ENCODE measurements around the gene SLX4IP.

The SLX4IP gene

GRCh38 chr20:10488534-10488933 lies 53.4 kb downstream of the SLX4IP start:
- Histone ChIP-seq H3K9me3 (ENCODE audit: low read depth, low read length) (no peaks in the 10 kb centered on the region), H3K27ac (peak overlapping the region; percentile 42; the same call in 1 of the 2 replicates), H3K36me3 (ENCODE audit: insufficient read depth, low read length) (no peaks in the 10 kb centered on the region), H3K4me3 (no peak overlapping the region), H3K9ac (ENCODE audit: insufficient read length) (no peak overlapping the region)
- TF ChIP-seq FOXP2 (optimal IDR thresholded peaks at IDR 0.05; ENCODE audit: control extremely low read depth, extremely low read length, insufficient read depth) (no peak), EZH2 (IDR thresholded peaks at IDR 0.05) (no peak), POLR2AphosphoS5 (IDR thresholded peaks at IDR 0.05; ENCODE audit: borderline replicate concordance, low read depth, low read length) (no peak)
- DNase-seq (ENCODE audit: low read depth, low spot score), result no peak

- Histone ChIP-seq H3K27ac (no peak overlapping the region), H3K36me3 (ENCODE audit: insufficient read depth, low read length) (no peaks in the 10 kb centered on the region), H3K9ac (ENCODE audit: insufficient read length) (no peak overlapping the region), H3K4me3 (no peak overlapping the region), H3K9me3 (ENCODE audit: low read depth, low read length) (no peaks in the 10 kb centered on the region)
- DNase-seq (ENCODE audit: low read depth, low spot score), result no peak
- TF ChIP-seq EZH2 (IDR thresholded peaks at IDR 0.05) (no peak), POLR2AphosphoS5 (IDR thresholded peaks at IDR 0.05; ENCODE audit: borderline replicate concordance, low read depth, low read length) (no peak), FOXP2 (optimal IDR thresholded peaks at IDR 0.05; ENCODE audit: control extremely low read depth, extremely low read length, insufficient read depth) (no peak)
Observed at GRCh38 chr20:10489853-10490252, 54.7 kb downstream of the SLX4IP start.

GRCh38 chr20:10490257-10490656 lies 55.2 kb downstream of the SLX4IP start:
- TF ChIP-seq POLR2AphosphoS5 (IDR thresholded peaks at IDR 0.05; ENCODE audit: borderline replicate concordance, low read depth, low read length), result no peak
- TF ChIP-seq EZH2 (IDR thresholded peaks at IDR 0.05), result no peak
- Histone ChIP-seq H3K9me3 (ENCODE audit: low read depth, low read length) (no peaks in the 10 kb centered on the region), H3K27ac (peak overlapping the region; percentile 92), H3K36me3 (ENCODE audit: insufficient read depth, low read length) (no peaks in the 10 kb centered on the region), H3K4me3 (no peak overlapping the region; the same call in 1 of the 2 replicates), H3K9ac (ENCODE audit: insufficient read length) (no peak overlapping the region)
- DNase-seq (ENCODE audit: low read depth, low spot score), result no peak

GRCh38 chr20:10490706-10491105 lies 55.6 kb downstream of the SLX4IP start:
- TF ChIP-seq EZH2 (IDR thresholded peaks at IDR 0.05), result no peak
- TF ChIP-seq FOXP2 (optimal IDR thresholded peaks at IDR 0.05; ENCODE audit: control extremely low read depth, extremely low read length, insufficient read depth), result no peak
- TF ChIP-seq POLR2AphosphoS5 (IDR thresholded peaks at IDR 0.05; ENCODE audit: borderline replicate concordance, low read depth, low read length), result no peak
- no peak overlapping the region for H3K9ac ChIP-seq (ENCODE audit: insufficient read length)
- H3K4me3 ChIP-seq, result peak overlapping the region; percentile 50; the same call in 1 of the 2 replicates
- peak overlapping the region; percentile 92 for H3K27ac ChIP-seq
- H3K9me3 ChIP-seq (ENCODE audit: low read depth, low read length), result no peaks in the 10 kb centered on the region
- no peak for DNase-seq (ENCODE audit: low read depth, low spot score)
- H3K36me3 ChIP-seq (ENCODE audit: insufficient read depth, low read length), result no peaks in the 10 kb centered on the region

GRCh38 chr20:10492065-10492464 lies 57.0 kb downstream of the SLX4IP start:
- Histone ChIP-seq H3K4me3 (peak overlapping the region; percentile 50), H3K9me3 (ENCODE audit: low read depth, low read length) (no peaks in the 10 kb centered on the region), H3K36me3 (ENCODE audit: insufficient read depth, low read length) (no peaks in the 10 kb centered on the region), H3K9ac (ENCODE audit: insufficient read length) (peak overlapping the region; percentile 7), H3K27ac (peak overlapping the region; percentile 92)
- TF ChIP-seq FOXP2 (optimal IDR thresholded peaks at IDR 0.05; ENCODE audit: control extremely low read depth, extremely low read length, insufficient read depth) (no peak), POLR2AphosphoS5 (IDR thresholded peaks at IDR 0.05; ENCODE audit: borderline replicate concordance, low read depth, low read length) (no peak)
- DNase-seq (ENCODE audit: low read depth, low spot score), result no peak

- H3K9ac ChIP-seq (ENCODE audit: insufficient read length), result no peak overlapping the region
- TF ChIP-seq FOXP2 (optimal IDR thresholded peaks at IDR 0.05; ENCODE audit: control extremely low read depth, extremely low read length, insufficient read depth) (no peak), EZH2 (IDR thresholded peaks at IDR 0.05) (no peak)
- H3K27ac ChIP-seq, result peak overlapping the region; percentile 92
- H3K4me3 ChIP-seq, result no peak overlapping the region
- DNase-seq (ENCODE audit: low read depth, low spot score), result no peak
- H3K36me3 ChIP-seq (ENCODE audit: insufficient read depth, low read length), result no peaks in the 10 kb centered on the region
- H3K9me3 ChIP-seq (ENCODE audit: low read depth, low read length), result no peaks in the 10 kb centered on the region
Observed at GRCh38 chr20:10492844-10493243, 57.7 kb downstream of the SLX4IP start.

GRCh38 chr20:10495173-10495572 lies 60.1 kb downstream of the SLX4IP start:
- H3K27ac ChIP-seq, result no peak overlapping the region
- H3K36me3 ChIP-seq (ENCODE audit: insufficient read depth, low read length), result no peaks in the 10 kb centered on the region
- H3K4me3 ChIP-seq, result no peak overlapping the region
- TF ChIP-seq EZH2 (IDR thresholded peaks at IDR 0.05), result no peak
- TF ChIP-seq FOXP2 (optimal IDR thresholded peaks at IDR 0.05; ENCODE audit: control extremely low read depth, extremely low read length, insufficient read depth), result no peak
- TF ChIP-seq POLR2AphosphoS5 (IDR thresholded peaks at IDR 0.05; ENCODE audit: borderline replicate concordance, low read depth, low read length), result no peak
- no peak for DNase-seq (ENCODE audit: low read depth, low spot score)
- no peak overlapping the region for H3K9ac ChIP-seq (ENCODE audit: insufficient read length)
- no peaks in the 10 kb centered on the region for H3K9me3 ChIP-seq (ENCODE audit: low read depth, low read length)

GRCh38 chr20:10496465-10496864 lies 61.4 kb downstream of the SLX4IP start:
- Histone ChIP-seq H3K27ac (peak overlapping the region; percentile 22; the same call in 1 of the 2 replicates), H3K4me3 (no peak overlapping the region), H3K36me3 (ENCODE audit: insufficient read depth, low read length) (no peaks in the 10 kb centered on the region), H3K9ac (ENCODE audit: insufficient read length) (no peak overlapping the region), H3K9me3 (ENCODE audit: low read depth, low read length) (no peaks in the 10 kb centered on the region)
- DNase-seq (ENCODE audit: low read depth, low spot score), result no peak
- TF ChIP-seq EZH2 (IDR thresholded peaks at IDR 0.05), result no peak
- TF ChIP-seq FOXP2 (optimal IDR thresholded peaks at IDR 0.05; ENCODE audit: control extremely low read depth, extremely low read length, insufficient read depth), result no peak
- no peak for TF ChIP-seq POLR2AphosphoS5 (IDR thresholded peaks at IDR 0.05; ENCODE audit: borderline replicate concordance, low read depth, low read length)

GRCh38 chr20:10497283-10497682 lies 62.2 kb downstream of the SLX4IP start:
- H3K4me3 ChIP-seq, result no peak overlapping the region
- H3K36me3 ChIP-seq (ENCODE audit: insufficient read depth, low read length), result no peaks in the 10 kb centered on the region
- DNase-seq (ENCODE audit: low read depth, low spot score), result no peak
- TF ChIP-seq FOXP2 (optimal IDR thresholded peaks at IDR 0.05; ENCODE audit: control extremely low read depth, extremely low read length, insufficient read depth) (no peak), EZH2 (IDR thresholded peaks at IDR 0.05) (no peak), POLR2AphosphoS5 (IDR thresholded peaks at IDR 0.05; ENCODE audit: borderline replicate concordance, low read depth, low read length) (no peak)
- no peaks in the 10 kb centered on the region for H3K9me3 ChIP-seq (ENCODE audit: low read depth, low read length)
- no peak overlapping the region for H3K27ac ChIP-seq
- no peak overlapping the region for H3K9ac ChIP-seq (ENCODE audit: insufficient read length)

Measured in SK-N-MC (cell line).